Left colon (tissue), 2 donors: ENCODE results near the gene PAIP1. TPM values are rescaled to one million over a fixed set of nuclear protein-coding genes. Genes with fewer than 3 reads are reported as not detected.
"Not testable (repeated sequence)": the region's sequence is repeated elsewhere in the genome, so short reads cannot be mapped to it uniquely, and the experiment has no call there.

Source experiments
- ATAC-seq: fragments of 200-7000 bp; cut with Tn5 transposase; one replicate; pipeline ENCODE4 v1.9.1; 2020; ENCODE audit warnings: mild to moderate bottlenecking, moderate library complexity
- DNase-seq, 2 donors: peaks; one replicate each; pipeline ENCODE4 v3.0.0-alpha.2; 2020
- intact Hi-C, 2 donors: fragments of 100-400 bp; cut with DNase I in 1 of 2; cut with micrococcal nuclease in 1 of 2; formaldehyde crosslinking; loops; one replicate each; pipeline versions ENCODE4 v1.11.2 to v1.14.0; 2022; cut with DNase I, micrococcal nuclease
- total RNA-seq, 2 donors: library from RNA; stranded (reverse); fragmentation: NEBNext Ultra II Directional; extraction: Animal tissue kit (Norgen Biotek cat#: 25700); gene quantifications; one replicate each; pipeline ENCODE4 v1.2.1, GENCODE V29; 2021
- donor health status: DM: no; HTN: no; CAD: no.
- donor health status: DM: yes; HTN: yes; CAD: no.

PAIP1 gene
- total RNA-seq, 2 donors from 2014 or later: 55.2 to 59.1 TPM

GRCh38 chr5:43540746-43541145, 16.1 kb downstream of the PAIP1 start:
- ATAC-seq (no peak), DNase-seq (no peak)
- intact Hi-C loops: no loop called here

- intact Hi-C loops: no loop called here
- ATAC-seq (no peak), DNase-seq (no peak)
Observed at GRCh38 chr5:43536972-43537371, 19.9 kb downstream of the PAIP1 start.

- intact Hi-C loops: no loop called here
- no peak for ATAC-seq
- DNase-seq: no peak
Observed at GRCh38 chr5:43533646-43534045, 23.2 kb downstream of the PAIP1 start.

- ATAC-seq: no peak
- intact Hi-C loops: no loop called here
- DNase-seq: no peak
Observed at GRCh38 chr5:43530648-43531047, 26.2 kb downstream of the PAIP1 start.

GRCh38 chr5:43523662-43524072, 33.2 kb downstream of the PAIP1 start:
- intact Hi-C loops: no loop called here
- ATAC-seq (no peak), DNase-seq (no peak)

- ATAC-seq (no peak), DNase-seq (no peak)
- intact Hi-C loops: no loop called here
Observed at GRCh38 chr5:43520615-43521014, 36.3 kb downstream of the PAIP1 start.

GRCh38 chr5:43515678-43516048, 41.2 kb downstream of the PAIP1 start:
- intact Hi-C loops: no loop called here
- DNase-seq (no peak), ATAC-seq (peak; percentile 18)

- peak; percentile 100 for ATAC-seq
- DNase-seq: peak; percentile 97 to 99
- intact Hi-C loops: no loop called here
Observed at GRCh38 chr5:43514816-43515677, 41.8 kb downstream of the PAIP1 start, which contains the start of gene C5orf34. Gene C5orf34 (minus strand): TSS chr5:43515148. CDS start chr5:43509339, 5,809 bp downstream.

GRCh38 chr5:43514471-43514815, 42.4 kb downstream of the PAIP1 start:
- DNase-seq: no peak
- intact Hi-C loops: no loop called here
- peak; percentile 28 for ATAC-seq

- intact Hi-C loops: no loop called here
- ATAC-seq: no peak
- DNase-seq: no peak
Observed at GRCh38 chr5:43514025-43514424, 42.9 kb downstream of the PAIP1 start.

GRCh38 chr5:43511062-43511461, 45.8 kb downstream of the PAIP1 start:
- ATAC-seq, DNase-seq, intact Hi-C loops: not testable (repeated sequence)

- DNase-seq (no peak), ATAC-seq (no peak)
- intact Hi-C loops: no loop called here
Observed at GRCh38 chr5:43498581-43498980, 58.3 kb downstream of the PAIP1 start.

GRCh38 chr5:43497311-43498104, 59.4 kb downstream of the PAIP1 start:
- peak in 1 of 2 donors; percentile 37 for DNase-seq
- intact Hi-C loops: no loop called here
- peak; percentile 100 for ATAC-seq

GRCh38 chr5:43491326-43491725, 65.6 kb downstream of the PAIP1 start:
- DNase-seq: no peak
- intact Hi-C loops: no loop called here
- no peak for ATAC-seq

- intact Hi-C loops: loop anchor here in 1 of 2 donors (10.0 kb wide), 1 partner anchor 172 kb away; the partner anchor contains the start of gene HMGCS1
Observed at GRCh38 chr5:43486353-43486752, 70.5 kb downstream of the PAIP1 start.

GRCh38 chr5:43485406-43485805, 71.5 kb downstream of the PAIP1 start:
- peak; percentile 21 to 34 for DNase-seq
- intact Hi-C loops: loop anchor here in 1 of 2 donors (10.0 kb wide), 1 partner anchor 171 kb away; the partner anchor contains the start of gene HMGCS1
- ATAC-seq: peak; percentile 74

More at GRCh38 chr5:43486353-43486752, 70.5 kb downstream of the PAIP1 start:
- no peak for DNase-seq
- ATAC-seq: no peak

GRCh38 chr5:43484106-43484849, 72.6 kb downstream of the PAIP1 start:
- ATAC-seq: peak; percentile 76
- intact Hi-C loops: loop anchor here in 1 of 2 donors (10.0 kb wide), 1 partner anchor 169 kb away; the partner anchor contains the start of gene HMGCS1
- peak; percentile 79 to 88 for DNase-seq

GRCh38 chr5:43483298-43484105, 73.4 kb downstream of the PAIP1 start, which contains the start of gene TMEM267:
Gene TMEM267 (minus strand): TSS chr5:43483865. CDS start chr5:43453969, 29,896 bp downstream.
- intact Hi-C loops: loop anchor here in 1 of 2 donors (10.0 kb wide), 1 partner anchor 169 kb away; the partner anchor contains the start of gene HMGCS1
- peak; percentile 88 for ATAC-seq
- DNase-seq: peak; percentile 93 to 94
